Measurements from ENCODE around the gene TMEM120B. TPM values are rescaled to one million over a fixed set of nuclear protein-coding genes. Genes with fewer than 3 reads are reported as not detected.

TMEM120B gene
- total RNA-seq, 2 experiments from 2014 or later: 12.4 to 21.5 TPM

- intact Hi-C loops (cut with micrococcal nuclease; ENCODE audit: unreplicated experiment): loop anchor here (1.0 kb wide), 2 partner anchors 16 to 78 kb away; no protein-coding TSS in a partner anchor
- peak overlapping the region; percentile 92 for H3K4me2 ChIP-seq (ENCODE audit: low read length)
- H3K4me3 ChIP-seq (ENCODE audit: low read depth, low read length, poor library complexity, severe bottlenecking): peak overlapping the region; percentile 72
- ChIA-PET POLR2A (interaction anchor here (0.6 to 2.8 kb wide), 5 partner anchors 9 to 311 kb away, joined by 3 to 19 read pairs (median 6); partner anchors contain the start of gene RHOF), CTCF (ENCODE audit: unreplicated experiment) (interaction anchor here (0.5 to 2.9 kb wide), 6 partner anchors 10 to 82 kb away, joined by 3 to 13 read pairs (median 3); partner anchors contain the start of gene RHOF)
- H3K9me2 ChIP-seq (ENCODE audit: insufficient read depth, low read length): no peaks in the 10 kb centered on the region
- peak; percentile 70 for DNase-seq (ENCODE audit: low spot score)
- H3K27ac ChIP-seq (ENCODE audit: low read depth, low read length, poor library complexity, severe bottlenecking): peak overlapping the region; percentile 62
- peaks cover 21% of the 10 kb centered on the region; the same call in 1 of the 2 replicates for H3K79me2 ChIP-seq (ENCODE audit: insufficient read depth, low read depth, low read length)
- H4K20me1 ChIP-seq (ENCODE audit: insufficient read depth, low read length): peaks cover 6% of the 10 kb centered on the region; the same call in 1 of the 2 replicates
- H3K9me3 ChIP-seq (ENCODE audit: low read length): no peaks in the 10 kb centered on the region
- no peak for TF ChIP-seq EZH2phosphoT487 (IDR thresholded peaks at IDR 0.05; ENCODE audit: borderline replicate concordance, low read depth, low read length)
- TF ChIP-seq CTCF (conservative IDR thresholded peaks at IDR 0.05; ENCODE audit: low read length): peak; percentile 96
- no TSS peak for BruUV-seq (replicated peaks)
- H3K4me1 ChIP-seq (ENCODE audit: insufficient read depth, low read length, poor library complexity, severe bottlenecking): peaks cover 45% of the 10 kb centered on the region
- peak overlapping the region; percentile 50; the same call in 1 of the 2 replicates for H2AFZ ChIP-seq (ENCODE audit: low read length)
- H3K36me3 ChIP-seq (ENCODE audit: insufficient read depth, low read length): peaks cover 60% of the 10 kb centered on the region
These were observed 99.1 kb downstream of the TMEM120B start for GRCh38 chr12:121811434-121812319.

- no TSS peak for BruUV-seq (replicated peaks)
- TF ChIP-seq CTCF (conservative IDR thresholded peaks at IDR 0.05; ENCODE audit: low read length) (no peak; the same call in 1 of the 2 replicates), EZH2phosphoT487 (IDR thresholded peaks at IDR 0.05; ENCODE audit: borderline replicate concordance, low read depth, low read length) (no peak)
- Histone ChIP-seq H4K20me1 (ENCODE audit: insufficient read depth, low read length) (no peaks in the 10 kb centered on the region), H3K4me3 (ENCODE audit: low read depth, low read length, poor library complexity, severe bottlenecking) (peak overlapping the region; percentile 72), H3K9me2 (ENCODE audit: insufficient read depth, low read length) (no peaks in the 10 kb centered on the region), H3K9me3 (ENCODE audit: low read length) (no peaks in the 10 kb centered on the region), H3K4me1 (ENCODE audit: insufficient read depth, low read length, poor library complexity, severe bottlenecking) (peaks cover 38% of the 10 kb centered on the region), H3K27ac (ENCODE audit: low read depth, low read length, poor library complexity, severe bottlenecking) (peak overlapping the region; percentile 62), H3K36me3 (ENCODE audit: insufficient read depth, low read length) (peaks cover 63% of the 10 kb centered on the region), H3K79me2 (ENCODE audit: insufficient read depth, low read depth, low read length) (peaks cover 14% of the 10 kb centered on the region; the same call in 1 of the 2 replicates), H3K4me2 (ENCODE audit: low read length) (peak overlapping the region; percentile 92), H2AFZ (ENCODE audit: low read length) (peak overlapping the region; percentile 50; the same call in 1 of the 2 replicates)
- ChIA-PET CTCF (ENCODE audit: unreplicated experiment) (interaction anchor here (1.2 to 2.9 kb wide), 2 partner anchors 14 to 18 kb away, joined by 3 to 13 read pairs; partner anchors contain the start of gene RHOF), POLR2A (interaction anchor here (0.6 to 2.8 kb wide), 3 partner anchors 10 to 311 kb away, joined by 6 to 19 read pairs (median 10); partner anchors contain the start of gene RHOF)
- DNase-seq (ENCODE audit: low spot score): peak; percentile 58
- intact Hi-C loops (cut with micrococcal nuclease; ENCODE audit: unreplicated experiment): loop anchor here (1.0 kb wide), 2 partner anchors 17 to 77 kb away; no protein-coding TSS in a partner anchor
These were observed 99.8 kb downstream of the TMEM120B start for GRCh38 chr12:121812320-121812871.

All from OCI-LY7 (cell line).